ENCODE results near the gene SRGAP3. TPM values are rescaled to one million over a fixed set of nuclear protein-coding genes. Genes with fewer than 3 reads are reported as not detected.

Gene SRGAP3
- total RNA-seq, 6 experiments from 2014 or later = 1.8 to 5.2 (median 3.1) TPM

DNA sequence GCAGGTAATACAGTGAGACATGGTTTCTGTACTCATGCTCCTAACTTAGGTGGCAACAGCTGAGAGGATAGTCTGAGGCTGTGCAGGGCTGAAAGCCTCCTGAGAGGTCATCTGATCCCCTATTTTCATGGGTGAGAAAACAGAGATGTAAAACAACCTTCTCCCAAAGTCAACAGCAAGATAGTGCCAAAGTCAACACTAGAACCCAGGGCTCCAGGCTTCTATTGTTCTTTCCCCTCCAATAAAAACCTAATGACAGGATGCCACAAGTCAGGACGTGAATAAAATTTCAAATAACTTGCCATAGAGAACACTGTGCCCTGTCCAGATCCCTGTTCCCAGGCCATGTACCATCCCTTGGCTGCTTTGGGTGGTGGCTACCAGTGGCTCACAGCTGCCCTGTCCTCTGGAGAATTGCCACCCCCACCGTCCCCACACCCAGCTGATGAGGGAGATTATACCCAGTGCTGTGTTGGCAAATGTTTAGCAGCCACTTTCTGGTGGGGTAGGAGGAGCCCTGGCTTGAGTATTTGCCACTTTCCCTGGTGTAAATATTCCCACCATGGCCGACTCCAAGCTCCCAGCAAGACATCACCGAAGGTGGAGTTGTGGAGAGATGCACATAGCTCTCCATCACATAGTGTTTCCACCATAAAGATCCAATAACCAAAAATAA is 54.8 kb downstream of the SRGAP3 start:
- WGBS (ENCODE audit: insufficient coverage, low coverage, low lambda C conversion rate, missing lambda C conversion rate) = 33% methylated on average over 1 of the region's 4 CpGs
- no peaks in the 10 kb centered on the region for H3K4me1 ChIP-seq
- TF ChIP-seq POLR2A (IDR thresholded peaks at IDR 0.05) = no peak
- TF ChIP-seq, protein P1, sequence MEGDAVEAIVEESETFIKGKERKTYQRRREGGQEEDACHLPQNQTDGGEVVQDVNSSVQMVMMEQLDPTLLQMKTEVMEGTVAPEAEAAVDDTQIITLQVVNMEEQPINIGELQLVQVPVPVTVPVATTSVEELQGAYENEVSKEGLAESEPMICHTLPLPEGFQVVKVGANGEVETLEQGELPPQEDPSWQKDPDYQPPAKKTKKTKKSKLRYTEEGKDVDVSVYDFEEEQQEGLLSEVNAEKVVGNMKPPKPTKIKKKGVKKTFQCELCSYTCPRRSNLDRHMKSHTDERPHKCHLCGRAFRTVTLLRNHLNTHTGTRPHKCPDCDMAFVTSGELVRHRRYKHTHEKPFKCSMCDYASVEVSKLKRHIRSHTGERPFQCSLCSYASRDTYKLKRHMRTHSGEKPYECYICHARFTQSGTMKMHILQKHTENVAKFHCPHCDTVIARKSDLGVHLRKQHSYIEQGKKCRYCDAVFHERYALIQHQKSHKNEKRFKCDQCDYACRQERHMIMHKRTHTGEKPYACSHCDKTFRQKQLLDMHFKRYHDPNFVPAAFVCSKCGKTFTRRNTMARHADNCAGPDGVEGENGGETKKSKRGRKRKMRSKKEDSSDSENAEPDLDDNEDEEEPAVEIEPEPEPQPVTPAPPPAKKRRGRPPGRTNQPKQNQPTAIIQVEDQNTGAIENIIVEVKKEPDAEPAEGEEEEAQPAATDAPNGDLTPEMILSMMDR (IDR thresholded peaks at IDR 0.05) = no peak
- no peak overlapping the region for H3K27ac ChIP-seq
- no peak overlapping the region for H3K4me3 ChIP-seq
- no peak for ATAC-seq
- DNase-seq = no peak
- H3K27me3 ChIP-seq = no peaks in the 10 kb centered on the region
- intact Hi-C loops (cut with DNase I) = no loop called here
- H3K9me3 ChIP-seq = no peaks in the 10 kb centered on the region
- H3K36me3 ChIP-seq = no peaks in the 10 kb centered on the region

DNA sequence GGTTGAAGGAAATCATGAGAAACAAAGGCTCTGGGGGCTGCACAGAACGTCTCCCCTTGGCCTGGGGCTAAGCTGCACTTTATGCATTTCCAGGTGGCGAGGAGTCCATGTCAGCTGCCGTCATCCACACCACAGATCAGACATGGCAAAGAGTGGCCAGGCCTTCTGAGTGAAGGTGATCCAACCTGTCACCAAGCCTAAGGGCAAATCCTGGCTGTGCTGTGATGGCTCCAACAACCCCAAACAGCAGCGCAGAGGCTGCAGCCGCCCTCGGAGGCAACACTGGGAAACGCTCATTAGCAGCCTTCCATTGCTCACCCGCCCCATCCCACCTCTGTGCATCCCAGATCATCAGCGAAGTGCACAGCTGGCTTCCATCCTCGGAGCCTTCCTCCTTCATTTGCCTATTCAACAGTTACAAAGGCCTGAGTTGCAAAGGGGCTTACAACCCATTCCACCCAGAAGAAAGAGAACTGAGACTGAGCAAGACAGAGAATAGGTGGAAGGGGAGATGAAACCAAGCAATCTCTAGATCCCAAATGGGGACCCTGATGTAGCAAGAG is 55.7 kb downstream of the SRGAP3 start:
- intact Hi-C loops (cut with DNase I) = no loop called here
- Histone ChIP-seq H3K4me1 (no peaks in the 10 kb centered on the region), H3K27me3 (no peaks in the 10 kb centered on the region), H3K36me3 (no peaks in the 10 kb centered on the region), H3K27ac (no peak overlapping the region), H3K4me3 (no peak overlapping the region), H3K9me3 (no peaks in the 10 kb centered on the region)
- DNase-seq (no peak), ATAC-seq (no peak)
- 78% methylated on average over 3 of the region's 10 CpGs for WGBS (ENCODE audit: insufficient coverage, low coverage, low lambda C conversion rate, missing lambda C conversion rate)
- TF ChIP-seq, protein P1 (IDR thresholded peaks at IDR 0.05) = no peak
- no peak for TF ChIP-seq POLR2A (IDR thresholded peaks at IDR 0.05)

DNA sequence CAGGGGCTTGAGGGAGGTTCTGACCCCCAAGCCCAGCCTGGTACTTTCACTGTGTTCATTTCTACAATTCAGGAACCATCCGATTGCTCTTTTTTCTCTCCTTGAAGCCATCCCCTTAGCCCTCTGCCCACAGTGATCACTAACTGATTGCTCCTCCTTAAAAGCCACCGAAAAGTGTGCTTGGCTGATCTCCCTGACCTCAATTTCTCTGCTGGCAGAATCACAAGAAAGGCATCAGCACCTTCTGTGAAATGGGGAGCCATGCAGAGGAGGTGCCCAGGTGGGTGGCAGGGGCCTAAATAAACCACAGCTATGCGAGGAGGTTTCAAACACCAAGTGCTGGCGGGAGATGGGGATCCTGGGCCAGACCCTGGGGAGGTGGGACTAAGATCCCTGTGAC is 56.2 kb downstream of the SRGAP3 start:
- H3K27me3 ChIP-seq = no peaks in the 10 kb centered on the region
- 95% methylated on average over 4 of the region's 4 CpGs for WGBS (ENCODE audit: insufficient coverage, low coverage, low lambda C conversion rate, missing lambda C conversion rate)
- no peak for ATAC-seq
- no peak for DNase-seq
- no peaks in the 10 kb centered on the region for H3K36me3 ChIP-seq
- no peaks in the 10 kb centered on the region for H3K9me3 ChIP-seq
- intact Hi-C loops (cut with DNase I) = no loop called here
- H3K4me3 ChIP-seq = no peak overlapping the region
- no peak for TF ChIP-seq POLR2A (IDR thresholded peaks at IDR 0.05)
- TF ChIP-seq, protein P1 (IDR thresholded peaks at IDR 0.05) = no peak
- H3K27ac ChIP-seq = no peak overlapping the region
- no peaks in the 10 kb centered on the region for H3K4me1 ChIP-seq

DNA sequence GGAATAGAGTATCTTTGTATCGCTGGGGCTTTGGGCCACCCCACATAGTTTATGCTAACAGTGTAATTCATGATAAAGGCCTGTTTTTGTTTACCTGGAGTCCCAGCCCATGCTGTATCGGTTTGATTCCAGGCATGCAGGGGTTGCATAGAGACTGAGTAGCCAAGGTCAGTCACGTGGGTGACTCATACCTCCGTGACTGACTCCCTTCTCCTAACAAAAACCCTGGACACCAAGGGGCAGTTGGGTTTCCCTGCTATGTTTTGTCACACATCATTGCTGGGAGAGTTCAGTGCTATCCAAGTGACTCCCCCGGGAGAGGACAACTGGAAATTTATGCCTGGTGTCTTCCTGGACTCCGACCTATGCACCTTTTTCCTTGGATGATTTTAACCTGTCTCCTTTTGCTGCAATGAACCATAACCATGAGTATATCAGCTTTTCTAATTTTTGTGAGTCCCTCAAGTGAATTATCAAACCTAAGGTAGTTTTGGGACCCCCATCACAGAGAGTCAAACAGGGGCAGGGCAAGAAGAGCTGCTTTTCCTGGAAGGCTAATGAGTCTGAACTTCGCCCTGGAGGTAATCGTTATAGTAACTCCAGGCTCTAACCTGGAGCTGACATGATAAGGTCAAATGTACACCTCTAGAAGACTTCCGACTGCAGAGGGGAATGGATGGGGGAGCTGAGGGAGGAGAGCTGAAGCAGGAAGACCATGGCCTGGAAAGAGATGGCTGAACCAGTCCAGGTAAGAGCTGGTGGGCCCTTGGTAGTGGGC is 57.0 kb downstream of the SRGAP3 start:
- DNase-seq (no peak), ATAC-seq (no peak)
- 83% methylated on average over 4 of the region's 9 CpGs for WGBS (ENCODE audit: insufficient coverage, low coverage, low lambda C conversion rate, missing lambda C conversion rate)
- TF ChIP-seq, protein P1 (IDR thresholded peaks at IDR 0.05) = no peak
- no peak for TF ChIP-seq POLR2A (IDR thresholded peaks at IDR 0.05)
- no peaks in the 10 kb centered on the region for H3K27me3 ChIP-seq
- no peaks in the 10 kb centered on the region for H3K4me1 ChIP-seq
- no peak overlapping the region for H3K27ac ChIP-seq
- intact Hi-C loops (cut with DNase I) = no loop called here
- no peak overlapping the region for H3K4me3 ChIP-seq
- no peaks in the 10 kb centered on the region for H3K36me3 ChIP-seq
- no peaks in the 10 kb centered on the region for H3K9me3 ChIP-seq
